ENCODE data around the gene CROCC2. TPM values are rescaled to one million over a fixed set of nuclear protein-coding genes. Genes with fewer than 3 reads are reported as not detected.

The CROCC2 gene
- total RNA-seq, 1 donor from 2014 or later = not detected

DNA sequence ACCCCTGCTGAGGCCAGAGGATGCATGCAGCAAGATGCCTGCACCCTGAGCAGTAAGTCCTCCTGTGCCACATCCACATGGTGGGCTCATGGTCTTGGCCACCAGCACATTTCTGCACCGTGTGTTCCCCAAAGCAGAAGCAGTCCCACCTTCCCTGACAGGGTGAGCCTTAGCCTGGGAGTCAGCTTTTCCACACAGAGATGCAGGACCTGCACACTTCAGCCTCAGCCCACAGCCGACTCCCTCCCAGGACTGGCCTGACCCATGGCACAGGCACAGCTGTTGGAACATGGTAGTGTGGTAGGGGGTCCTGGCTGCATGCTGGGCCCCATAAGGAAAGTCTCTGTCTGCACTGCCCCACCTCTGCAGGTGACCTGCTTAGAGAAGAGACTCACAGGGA is 97.2 kb downstream of the CROCC2 start:
- Histone ChIP-seq H3K4me3 (ENCODE audit: low read depth, low read length) (no peak overlapping the region), H3K36me3 (ENCODE audit: control insufficient read depth, insufficient read depth, low read length) (no peaks in the 10 kb centered on the region), H3K27me3 (ENCODE audit: control insufficient read depth, insufficient read depth, low read length) (no peaks in the 10 kb centered on the region)
- no peak for DNase-seq (ENCODE audit: low read depth)
- TF ChIP-seq, protein P1, sequence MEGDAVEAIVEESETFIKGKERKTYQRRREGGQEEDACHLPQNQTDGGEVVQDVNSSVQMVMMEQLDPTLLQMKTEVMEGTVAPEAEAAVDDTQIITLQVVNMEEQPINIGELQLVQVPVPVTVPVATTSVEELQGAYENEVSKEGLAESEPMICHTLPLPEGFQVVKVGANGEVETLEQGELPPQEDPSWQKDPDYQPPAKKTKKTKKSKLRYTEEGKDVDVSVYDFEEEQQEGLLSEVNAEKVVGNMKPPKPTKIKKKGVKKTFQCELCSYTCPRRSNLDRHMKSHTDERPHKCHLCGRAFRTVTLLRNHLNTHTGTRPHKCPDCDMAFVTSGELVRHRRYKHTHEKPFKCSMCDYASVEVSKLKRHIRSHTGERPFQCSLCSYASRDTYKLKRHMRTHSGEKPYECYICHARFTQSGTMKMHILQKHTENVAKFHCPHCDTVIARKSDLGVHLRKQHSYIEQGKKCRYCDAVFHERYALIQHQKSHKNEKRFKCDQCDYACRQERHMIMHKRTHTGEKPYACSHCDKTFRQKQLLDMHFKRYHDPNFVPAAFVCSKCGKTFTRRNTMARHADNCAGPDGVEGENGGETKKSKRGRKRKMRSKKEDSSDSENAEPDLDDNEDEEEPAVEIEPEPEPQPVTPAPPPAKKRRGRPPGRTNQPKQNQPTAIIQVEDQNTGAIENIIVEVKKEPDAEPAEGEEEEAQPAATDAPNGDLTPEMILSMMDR (IDR thresholded peaks at IDR 0.05; ENCODE audit: insufficient read depth, low read length, poor library complexity, severe bottlenecking) = no peak

DNA sequence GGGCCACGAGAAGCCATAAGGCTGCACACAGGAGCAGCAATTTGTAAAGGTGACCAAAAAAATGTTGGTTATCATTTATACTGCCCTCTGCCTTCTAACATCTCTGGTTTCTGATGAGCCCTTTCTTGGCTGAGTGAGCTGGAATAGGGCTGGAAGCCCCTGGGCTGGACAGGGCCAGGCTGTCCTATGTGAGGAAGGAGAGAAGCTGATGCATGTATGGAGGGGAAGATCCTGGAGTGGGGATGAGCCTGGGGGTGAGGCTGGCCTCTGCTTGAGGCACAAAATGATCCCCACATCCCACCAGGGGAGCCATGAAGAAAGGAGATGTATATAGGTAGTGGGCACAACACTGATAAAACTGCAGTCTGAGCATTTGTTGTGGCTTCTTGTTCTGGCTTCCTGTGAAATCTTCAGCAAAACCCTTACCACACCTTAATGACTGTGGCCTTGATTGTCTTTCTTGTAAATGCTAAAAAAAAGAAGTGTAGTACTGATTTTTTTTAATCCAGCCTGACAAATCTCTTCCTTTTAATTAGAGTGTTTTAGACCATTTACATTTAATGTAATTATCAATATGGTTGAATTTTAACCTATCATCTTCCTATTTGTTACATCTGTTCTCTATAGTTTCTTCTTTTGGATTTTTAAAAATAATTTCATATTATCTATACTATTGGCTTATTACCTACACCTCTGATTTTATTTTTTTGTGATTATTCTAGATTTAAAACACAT is 97.9 kb downstream of the CROCC2 start:
- Histone ChIP-seq H3K27me3 (ENCODE audit: control insufficient read depth, insufficient read depth, low read length) (no peaks in the 10 kb centered on the region), H3K36me3 (ENCODE audit: control insufficient read depth, insufficient read depth, low read length) (no peaks in the 10 kb centered on the region), H3K4me3 (ENCODE audit: low read depth, low read length) (no peak overlapping the region)
- TF ChIP-seq, protein P1 (IDR thresholded peaks at IDR 0.05; ENCODE audit: insufficient read depth, low read length, poor library complexity, severe bottlenecking) = no peak
- DNase-seq (ENCODE audit: low read depth) = no peak

DNA sequence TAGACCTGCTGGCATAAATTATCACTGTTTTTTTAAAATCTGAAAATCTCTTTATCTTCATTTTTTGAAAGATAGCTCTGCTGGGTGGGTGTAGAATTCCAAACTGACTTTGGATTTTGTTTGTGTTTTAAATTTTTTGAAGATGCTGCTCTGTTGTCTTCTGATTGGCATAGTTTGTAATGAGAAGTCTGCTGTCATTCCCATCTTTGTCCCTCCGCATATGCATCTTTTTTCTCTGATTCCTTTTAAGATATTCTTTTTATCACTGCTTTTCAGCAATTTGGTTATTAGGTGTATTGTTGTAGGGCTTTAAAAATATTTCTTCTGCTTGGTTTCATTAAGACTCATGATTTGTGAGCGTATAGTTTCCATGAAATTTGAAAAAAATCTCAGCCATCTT is 99.4 kb downstream of the CROCC2 start:
- Histone ChIP-seq H3K27me3 (ENCODE audit: control insufficient read depth, insufficient read depth, low read length) (no peaks in the 10 kb centered on the region), H3K4me3 (ENCODE audit: low read depth, low read length) (no peak overlapping the region), H3K36me3 (ENCODE audit: control insufficient read depth, insufficient read depth, low read length) (no peaks in the 10 kb centered on the region)
- TF ChIP-seq, protein P1 (IDR thresholded peaks at IDR 0.05; ENCODE audit: insufficient read depth, low read length, poor library complexity, severe bottlenecking) = no peak
- no peak for DNase-seq (ENCODE audit: low read depth)

DNA sequence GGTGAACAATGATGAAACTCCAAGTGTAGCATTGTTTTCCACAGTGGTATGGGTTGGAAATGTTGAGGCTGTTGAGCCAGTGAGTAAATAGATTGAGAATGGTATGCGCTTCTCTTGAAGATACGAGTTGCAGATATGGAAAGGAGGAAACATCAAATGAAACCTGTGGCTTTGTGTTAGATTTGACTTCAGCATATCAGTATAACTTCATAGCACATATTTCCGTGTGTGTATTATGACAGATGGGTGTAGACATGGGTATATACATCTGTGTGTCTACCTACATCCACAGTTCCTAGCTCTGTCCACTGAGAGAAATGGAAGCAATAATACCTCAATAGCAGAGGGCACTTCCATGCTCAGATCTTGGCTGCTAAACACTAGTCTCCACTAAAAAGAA is 100.3 kb downstream of the CROCC2 start:
- Histone ChIP-seq H3K27me3 (ENCODE audit: control insufficient read depth, insufficient read depth, low read length) (no peaks in the 10 kb centered on the region), H3K4me3 (ENCODE audit: low read depth, low read length) (no peak overlapping the region), H3K36me3 (ENCODE audit: control insufficient read depth, insufficient read depth, low read length) (no peaks in the 10 kb centered on the region)
- TF ChIP-seq, protein P1 (IDR thresholded peaks at IDR 0.05; ENCODE audit: insufficient read depth, low read length, poor library complexity, severe bottlenecking) = no peak
- no peak for DNase-seq (ENCODE audit: low read depth)

DNA sequence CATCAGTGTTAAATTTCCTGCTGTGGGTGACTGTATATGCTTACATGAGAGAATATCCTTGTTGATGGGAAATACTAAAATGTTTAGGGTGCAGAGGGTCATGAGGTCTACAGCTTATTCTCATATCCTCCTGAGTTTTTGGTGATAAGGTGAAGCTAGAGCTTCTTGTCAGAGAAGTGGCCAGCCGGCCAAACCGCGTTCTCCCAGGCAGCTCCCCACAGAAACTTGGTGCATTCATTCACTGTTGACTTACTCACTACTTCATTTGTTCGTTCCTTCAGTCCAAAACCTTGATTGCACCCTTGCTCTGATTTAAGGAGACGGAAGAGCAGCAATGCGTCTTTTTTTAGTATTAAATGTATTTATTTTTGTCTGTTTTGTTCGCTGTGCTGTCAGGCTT is 101.0 kb downstream of the CROCC2 start:
- TF ChIP-seq, protein P1 (IDR thresholded peaks at IDR 0.05; ENCODE audit: insufficient read depth, low read length, poor library complexity, severe bottlenecking) = no peak
- Histone ChIP-seq H3K4me3 (ENCODE audit: low read depth, low read length) (no peak overlapping the region), H3K27me3 (ENCODE audit: control insufficient read depth, insufficient read depth, low read length) (no peaks in the 10 kb centered on the region), H3K36me3 (ENCODE audit: control insufficient read depth, insufficient read depth, low read length) (no peaks in the 10 kb centered on the region)
- no peak for DNase-seq (ENCODE audit: low read depth)
